ENCODE measurements around the gene PRPF18.

- TF ChIP-seq, protein P1, sequence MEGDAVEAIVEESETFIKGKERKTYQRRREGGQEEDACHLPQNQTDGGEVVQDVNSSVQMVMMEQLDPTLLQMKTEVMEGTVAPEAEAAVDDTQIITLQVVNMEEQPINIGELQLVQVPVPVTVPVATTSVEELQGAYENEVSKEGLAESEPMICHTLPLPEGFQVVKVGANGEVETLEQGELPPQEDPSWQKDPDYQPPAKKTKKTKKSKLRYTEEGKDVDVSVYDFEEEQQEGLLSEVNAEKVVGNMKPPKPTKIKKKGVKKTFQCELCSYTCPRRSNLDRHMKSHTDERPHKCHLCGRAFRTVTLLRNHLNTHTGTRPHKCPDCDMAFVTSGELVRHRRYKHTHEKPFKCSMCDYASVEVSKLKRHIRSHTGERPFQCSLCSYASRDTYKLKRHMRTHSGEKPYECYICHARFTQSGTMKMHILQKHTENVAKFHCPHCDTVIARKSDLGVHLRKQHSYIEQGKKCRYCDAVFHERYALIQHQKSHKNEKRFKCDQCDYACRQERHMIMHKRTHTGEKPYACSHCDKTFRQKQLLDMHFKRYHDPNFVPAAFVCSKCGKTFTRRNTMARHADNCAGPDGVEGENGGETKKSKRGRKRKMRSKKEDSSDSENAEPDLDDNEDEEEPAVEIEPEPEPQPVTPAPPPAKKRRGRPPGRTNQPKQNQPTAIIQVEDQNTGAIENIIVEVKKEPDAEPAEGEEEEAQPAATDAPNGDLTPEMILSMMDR (conservative IDR thresholded peaks at IDR 0.05) = no peak
- TF ChIP-seq EZH2 (IDR thresholded peaks at IDR 0.05; ENCODE audit: low read depth) = no peak
Observed at GRCh38 chr10:13654846-13655245, 68.1 kb downstream of the PRPF18 start.

Measured in PC-9 (cell line).